Esophagus muscularis mucosa (tissue), 4 donors: Measurements from ENCODE around the gene TMEM174. TPM values are rescaled to one million over a fixed set of nuclear protein-coding genes. Genes with fewer than 3 reads are reported as not detected.

ENCODE experiments used
- DNase-seq: peaks from one replicate; pipeline ENCODE4 v3.0.0-alpha.2; 2017; ENCODE audit errors: extremely low spot score
- H3K27ac ChIP-seq, 4 donors: fragments of 200-600 bp; sonication (generic); replicated peaks in 1 of 4; 1 replicate in 3 of 4; 2 replicates in 1 of 4; pipeline ENCODE4 v1.5.1; 2016 to 2019; ENCODE audit warnings: mild to moderate bottlenecking in 1 of 4
- H3K27me3 ChIP-seq, 4 donors: fragments of 200-600 bp; sonication (generic); one replicate each; pipeline versions ENCODE4 v1.5.1 to v1.6.0; 2016 to 2019
- H3K36me3 ChIP-seq, 4 donors: fragments of 200-600 bp; sonication (generic); one replicate each; pipeline ENCODE4 v1.5.1; 2016 to 2019
- H3K4me1 ChIP-seq, 4 donors: fragments of 200-600 bp; sonication (generic); one replicate each; pipeline ENCODE4 v1.5.1; 2016 to 2019
- H3K4me3 ChIP-seq, 4 donors: fragments of 200-600 bp; sonication (generic); 1 replicate in 2 of 4; 2 replicates in 2 of 4; pipeline ENCODE4 v1.5.1; 2016 to 2019; ENCODE audit warnings: mild to moderate bottlenecking in 4 of 4, moderate library complexity in 1 of 4
- H3K9me3 ChIP-seq, 4 donors: fragments of 200-600 bp; sonication (generic); 1 replicate in 3 of 4; 2 replicates in 1 of 4; pipeline ENCODE4 v1.5.1; 2016 to 2019
- CTCF ChIP-seq, 3 experiments: fragments of 200-600 bp in 2 of 3; fragments of 450-650 bp in 1 of 3; sonication (generic) in 2 of 3; IDR thresholded peaks; one replicate each; pipeline ENCODE4 v1.5.1; 2017 to 2019; ENCODE audit warnings: antibody characterized with exemption in 3 of 3, mild to moderate bottlenecking in 2 of 3, moderate library complexity in 1 of 3
- EP300 ChIP-seq: sonication (generic); formaldehyde crosslinking; IDR thresholded peaks from one replicate; pipeline ENCODE4 v1.6.1; 2017; ENCODE audit warnings: antibody characterized with exemption
- POLR2A ChIP-seq: fragments of 450-650 bp; IDR thresholded peaks from one replicate; pipeline ENCODE4 v1.6.1; 2017; ENCODE audit warnings: antibody characterized with exemption, moderate library complexity, mild to moderate bottlenecking, low read depth
- POLR2AphosphoS5 ChIP-seq, 2 donors: sonication (generic); formaldehyde crosslinking; IDR thresholded peaks; one replicate each; pipeline ENCODE4 v1.6.1; 2017; ENCODE audit warnings: antibody characterized with exemption in 2 of 2
- WGBS: methylation state at CpG from one replicate; pipeline ENCODE4 v1.1.5; 2018; 5-methylcytosine and 5-hydroxymethylcytosine counted together
- intact Hi-C: fragments of 100-400 bp; cut with DNase I; formaldehyde crosslinking; loops from one replicate; pipeline ENCODE4 v1.15.1; 2023
- total RNA-seq, 4 donors: library from RNA; depleted of rRNA; stranded (reverse); fragments of >200 nt; gene quantifications; one replicate each; pipeline versions ENCODE4 v1.1.0 to v1.2.1, GENCODE V29; 2016

The TMEM174 gene
- total RNA-seq, 4 donors from 2014 or later, result not detected

- Histone ChIP-seq H3K36me3 (no peaks in the 10 kb centered on the region), H3K4me1 (peaks cover 12 to 17% (median 15%) of the 10 kb centered on the region in 4 donors), H3K27ac (no peak overlapping the region), H3K27me3 (peaks cover 0 to 39% (median 0%) of the 10 kb centered on the region in 4 donors), H3K9me3 (peaks cover 0 to 8% (median 3%) of the 10 kb centered on the region in 4 donors), H3K4me3 (no peak overlapping the region)
- WGBS, result 68% methylated on average over 4 of the region's 4 CpGs
- DNase-seq, result no peak
- no peak for TF ChIP-seq POLR2A
- TF ChIP-seq POLR2AphosphoS5 (IDR thresholded peaks at IDR 0.05), result no peak
- TF ChIP-seq EP300, result no peak
- no peak for TF ChIP-seq CTCF (IDR thresholded peaks at IDR 0.05)
- intact Hi-C loops, result no loop called here
Measured at GRCh38 chr5:73214306-73214705, 41.3 kb downstream of the TMEM174 start.

- DNase-seq, result peak; percentile 72
- intact Hi-C loops, result loop anchor here (5.0 kb wide), 2 partner anchors 82 to 222 kb away; no protein-coding TSS in a partner anchor
- Histone ChIP-seq H3K9me3 (peaks cover 0 to 2% (median under 1%) of the 10 kb centered on the region in 4 donors), H3K27ac (no peak overlapping the region), H3K27me3 (peaks cover 0 to 35% (median 0%) of the 10 kb centered on the region in 4 donors), H3K4me3 (no peak overlapping the region), H3K4me1 (peaks cover 12 to 17% (median 15%) of the 10 kb centered on the region in 4 donors), H3K36me3 (no peaks in the 10 kb centered on the region)
- 62% methylated on average over 6 of the region's 6 CpGs for WGBS
- TF ChIP-seq CTCF (IDR thresholded peaks at IDR 0.05) (no peak), EP300 (no peak), POLR2A (no peak), POLR2AphosphoS5 (IDR thresholded peaks at IDR 0.05) (no peak)
Measured at GRCh38 chr5:73214996-73215395, 42.0 kb downstream of the TMEM174 start.

- Histone ChIP-seq H3K36me3 (no peaks in the 10 kb centered on the region), H3K27ac (peak overlapping the region in 1 of 4 donors; percentile 44), H3K4me3 (peak overlapping the region; percentile 46 to 68 (median 54)), H3K27me3 (peaks cover 0 to 38% (median 0%) of the 10 kb centered on the region in 4 donors), H3K9me3 (no peaks in the 10 kb centered on the region), H3K4me1 (peaks cover 12 to 17% (median 15%) of the 10 kb centered on the region in 4 donors)
- intact Hi-C loops, result loop anchor here (5.0 kb wide), 2 partner anchors 82 to 222 kb away; no protein-coding TSS in a partner anchor
- 24% methylated on average over 6 of the region's 10 CpGs for WGBS
- no peak for TF ChIP-seq POLR2AphosphoS5 (IDR thresholded peaks at IDR 0.05)
- TF ChIP-seq POLR2A, result no peak
- TF ChIP-seq CTCF (IDR thresholded peaks at IDR 0.05), result no peak
- no peak for DNase-seq
Measured at GRCh38 chr5:73215531-73215890, 42.5 kb downstream of the TMEM174 start.

- Histone ChIP-seq H3K36me3 (no peaks in the 10 kb centered on the region), H3K27me3 (peaks cover 0 to 40% (median 0%) of the 10 kb centered on the region in 4 donors), H3K4me3 (peak overlapping the region; percentile 46 to 68 (median 54)), H3K9me3 (no peaks in the 10 kb centered on the region), H3K4me1 (peaks cover 12 to 17% (median 15%) of the 10 kb centered on the region in 4 donors), H3K27ac (peak overlapping the region; percentile 0 to 70 (median 50))
- intact Hi-C loops, result loop anchor here (1.0 to 5.0 kb wide), 3 partner anchors 81 to 235 kb away; no protein-coding TSS in a partner anchor
- DNase-seq, result peak; percentile 92
- WGBS, result 0% methylated on average over 6 of the region's 67 CpGs
- peak; percentile 77 to 92 (median 91) for TF ChIP-seq CTCF (IDR thresholded peaks at IDR 0.05)
- no peak for TF ChIP-seq POLR2A
- TF ChIP-seq POLR2AphosphoS5 (IDR thresholded peaks at IDR 0.05), result peak in 1 of 2 donors; percentile 4
- TF ChIP-seq EP300, result no peak
Measured at GRCh38 chr5:73215891-73216610, 43.1 kb downstream of the TMEM174 start.
